ENCODE data around the gene GATC. TPM values are rescaled to one million over a fixed set of nuclear protein-coding genes. Genes with fewer than 3 reads are reported as not detected.

The GATC gene
- total and polyA plus RNA-seq, 2 of the 4 experiments (the other 2 are of a cell fraction), result 8.7 to 16.5 TPM

DNA sequence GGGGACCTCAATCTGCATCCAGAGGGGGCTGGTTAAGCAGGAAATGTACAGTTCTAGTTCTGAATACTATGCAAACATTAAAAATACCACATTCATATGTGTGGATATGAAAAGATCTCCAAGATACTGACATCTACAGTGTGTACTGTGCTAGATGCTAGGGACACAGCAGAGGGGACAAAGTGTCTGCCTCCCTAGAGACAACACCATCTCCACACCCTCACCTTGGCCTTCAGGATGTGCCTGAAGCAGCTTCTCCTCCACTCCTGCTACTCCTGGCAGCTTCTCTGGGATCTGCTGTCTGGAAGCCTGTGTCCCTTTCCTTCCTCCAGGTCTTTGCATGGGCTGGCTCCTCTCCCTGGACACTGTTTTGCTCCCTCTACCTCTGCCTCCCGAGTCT is 34.0 kb downstream of the GATC start:
- Histone ChIP-seq H3K9ac (ENCODE audit: low read depth, low read length) (no peak overlapping the region), H2AK5ac (ENCODE audit: low read depth, low read length) (no peak overlapping the region), H3K27me3 (ENCODE audit: control insufficient read depth, insufficient read depth, low read length) (no peaks in the 10 kb centered on the region), H3K4me3 (ENCODE audit: insufficient read depth, low read depth, low read length) (no peak overlapping the region), H3K27ac (ENCODE audit: insufficient read depth, low read length) (no peak overlapping the region), H3K79me1 (ENCODE audit: low read depth in 1 of 2, low read length in 2 of 2) (peaks cover 18 to 24% of the 10 kb centered on the region in 2 experiments; a peak in 3 of 4 replicates), H2AFZ (replicated peaks; ENCODE audit: low read length, poor library complexity) (no peak overlapping the region), H4K8ac (ENCODE audit: low read depth in 2 of 2, low read length in 2 of 2) (no peak overlapping the region), H2BK20ac (ENCODE audit: low read depth, low read length) (no peak overlapping the region), H3K9me3 (ENCODE audit: control insufficient read depth, insufficient read depth, low read length) (no peaks in the 10 kb centered on the region), H3K36me3 (ENCODE audit: control insufficient read depth, insufficient read depth, low read length) (peaks cover 8% of the 10 kb centered on the region; the same call in 1 of the 2 replicates), H2BK5ac (ENCODE audit: low read depth, low read length, poor library complexity, severe bottlenecking) (no peak overlapping the region), H4K91ac (ENCODE audit: insufficient read depth, low read depth, low read length) (no peak overlapping the region), H2BK15ac (ENCODE audit: low read depth, low read length) (no peak overlapping the region), H2AK9ac (replicated peaks; ENCODE audit: low read depth, low read length, poor library complexity) (no peak overlapping the region), H2BK120ac (ENCODE audit: low read depth, low read length) (no peak overlapping the region), H4K20me1 (ENCODE audit: insufficient read depth, low read length) (no peaks in the 10 kb centered on the region), H3K4me1 (ENCODE audit: control insufficient read depth, insufficient read depth, low read length) (no peaks in the 10 kb centered on the region; the same call in 1 of the 2 replicates), H3K4ac (ENCODE audit: low read depth, low read length) (no peak overlapping the region), H3K18ac (ENCODE audit: low read depth, low read length) (no peak overlapping the region), H3K56ac (ENCODE audit: extremely low read depth, insufficient read depth, low read length) (no peak overlapping the region), H3K9me1 (ENCODE audit: insufficient read depth, low read length) (peaks cover 8% of the 10 kb centered on the region; the same call in 1 of the 2 replicates), H4K5ac (ENCODE audit: low read depth, low read length) (no peak overlapping the region), H3K4me2 (ENCODE audit: low read depth, low read length) (no peak overlapping the region), H3K14ac (replicated peaks; ENCODE audit: low read depth, low read length) (no peak overlapping the region), H3K23ac (ENCODE audit: low read depth, low read length) (no peak overlapping the region)
- intact Hi-C loops (cut with micrococcal nuclease), result no loop called here
- no TSS peak for BruUV-seq (replicated peaks)
- ChIA-PET POLR2A (ENCODE audit: unreplicated experiment) (no interaction called here), CTCF (no interaction called here)
- 67% methylated on average over 1 of the region's 1 CpG; no CpG with 5 or more reads in 1 of the 2 experiments for WGBS, 2 experiments (ENCODE audit: extremely low coverage in 2 of 2, insufficient read length in 1 of 2)
- TF ChIP-seq MXI1 (IDR thresholded peaks at IDR 0.05; ENCODE audit: borderline replicate concordance, low read depth, low read length) (no peak), CEBPB (IDR thresholded peaks at IDR 0.05; ENCODE audit: low read depth, low read length) (no peak), RFX5 (IDR thresholded peaks at IDR 0.05; ENCODE audit: low read depth, low read length) (no peak), SMC3 (IDR thresholded peaks at IDR 0.05; ENCODE audit: low read depth, low read length) (no peak), MAZ (IDR thresholded peaks at IDR 0.05; ENCODE audit: borderline replicate concordance, low read depth, low read length) (no peak), RCOR1 (IDR thresholded peaks at IDR 0.05; ENCODE audit: insufficient replicate concordance, low read length) (no peak), BHLHE40 (IDR thresholded peaks at IDR 0.05; ENCODE audit: low read depth, low read length) (no peak), FOS (IDR thresholded peaks at IDR 0.05; ENCODE audit: low read depth, low read length) (no peak), RAD21 (IDR thresholded peaks at IDR 0.05; ENCODE audit: low read length) (no peak), POLR2A (IDR thresholded peaks at IDR 0.05; ENCODE audit: low read depth, low read length) (no peak), MAFK (IDR thresholded peaks at IDR 0.05; ENCODE audit: low read depth, low read length) (no peak), ELK1 (IDR thresholded peaks at IDR 0.05; ENCODE audit: borderline replicate concordance, low read depth, low read length) (no peak), NFE2L2 (IDR thresholded peaks at IDR 0.05; ENCODE audit: low read depth, low read length) (no peak), CHD1 (IDR thresholded peaks at IDR 0.05; ENCODE audit: low read depth, low read length) (no peak)
- TF ChIP-seq, protein P1, sequence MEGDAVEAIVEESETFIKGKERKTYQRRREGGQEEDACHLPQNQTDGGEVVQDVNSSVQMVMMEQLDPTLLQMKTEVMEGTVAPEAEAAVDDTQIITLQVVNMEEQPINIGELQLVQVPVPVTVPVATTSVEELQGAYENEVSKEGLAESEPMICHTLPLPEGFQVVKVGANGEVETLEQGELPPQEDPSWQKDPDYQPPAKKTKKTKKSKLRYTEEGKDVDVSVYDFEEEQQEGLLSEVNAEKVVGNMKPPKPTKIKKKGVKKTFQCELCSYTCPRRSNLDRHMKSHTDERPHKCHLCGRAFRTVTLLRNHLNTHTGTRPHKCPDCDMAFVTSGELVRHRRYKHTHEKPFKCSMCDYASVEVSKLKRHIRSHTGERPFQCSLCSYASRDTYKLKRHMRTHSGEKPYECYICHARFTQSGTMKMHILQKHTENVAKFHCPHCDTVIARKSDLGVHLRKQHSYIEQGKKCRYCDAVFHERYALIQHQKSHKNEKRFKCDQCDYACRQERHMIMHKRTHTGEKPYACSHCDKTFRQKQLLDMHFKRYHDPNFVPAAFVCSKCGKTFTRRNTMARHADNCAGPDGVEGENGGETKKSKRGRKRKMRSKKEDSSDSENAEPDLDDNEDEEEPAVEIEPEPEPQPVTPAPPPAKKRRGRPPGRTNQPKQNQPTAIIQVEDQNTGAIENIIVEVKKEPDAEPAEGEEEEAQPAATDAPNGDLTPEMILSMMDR (conservative IDR thresholded peaks at IDR 0.05; ENCODE audit: low read depth, low read length), result no peak
- no peak for DNase-seq
- no peak for ATAC-seq (ENCODE audit: low read depth)
- dilution Hi-C loops (cut with HindIII; ENCODE audit: low sequenced_read_pairs, unreplicated experiment), result no loop called here
- in situ Hi-C loops (cut with MboI; ENCODE audit: low sequenced_read_pairs), result no loop called here
